ENCODE measurements around the gene RAN.
A peak's percentile ranks its signal among the peaks of the same experiment; 100 is the strongest.
"Not testable (repeated sequence)": the region's sequence is repeated elsewhere in the genome, so short reads cannot be mapped to it uniquely, and the experiment has no call there.

The RAN gene

GRCh38 chr12:130849561-130850417 lies 22.1 kb upstream of the RAN start:
- DNase-seq: no peak

GRCh38 chr12:130850418-130851021 lies 21.3 kb upstream of the RAN start:
- DNase-seq: no peak

- DNase-seq: no peak
Measured at GRCh38 chr12:130856088-130856487, 15.8 kb upstream of the RAN start.

- no peak for DNase-seq
Measured at GRCh38 chr12:130858084-130858483, 13.8 kb upstream of the RAN start.

GRCh38 chr12:130859161-130859560 lies 12.7 kb upstream of the RAN start:
- DNase-seq: no peak

- DNase-seq: no peak
Measured at GRCh38 chr12:130860311-130860710, 11.6 kb upstream of the RAN start.

GRCh38 chr12:130862161-130862560 lies 9.7 kb upstream of the RAN start:
- DNase-seq: no peak

- not testable (repeated sequence) for DNase-seq
Measured at GRCh38 chr12:130862771-130863170, 9.1 kb upstream of the RAN start.

- DNase-seq: no peak
Measured at GRCh38 chr12:130863298-130863697, 8.6 kb upstream of the RAN start.

GRCh38 chr12:130868412-130868811 lies 3.5 kb upstream of the RAN start:
- DNase-seq: no peak

GRCh38 chr12:130870442-130871285 lies 1.2 kb upstream of the RAN start:
- peak in 50 of 51 donors; percentile 8 to 85 (median 54) for DNase-seq

- DNase-seq: peak in 36 of 51 donors; percentile 5 to 77 (median 48)
Measured at GRCh38 chr12:130872179-130873096, 572 bp downstream of the RAN start.

GRCh38 chr12:130873106-130873795 lies 1.4 kb downstream of the RAN start:
- no peak for DNase-seq

- no peak for DNase-seq
Measured at GRCh38 chr12:130873825-130874224, 2.0 kb downstream of the RAN start.

- DNase-seq: no peak
Measured at GRCh38 chr12:130874696-130875095, 2.8 kb downstream of the RAN start.

GRCh38 chr12:130875193-130875592 lies 3.3 kb downstream of the RAN start:
- no peak for DNase-seq

GRCh38 chr12:130875708-130876107 lies 3.8 kb downstream of the RAN start:
- not testable (repeated sequence) for DNase-seq

GRCh38 chr12:130876297-130876696 lies 4.4 kb downstream of the RAN start:
- DNase-seq: no peak

- no peak for DNase-seq
Measured at GRCh38 chr12:130876758-130877157, 4.9 kb downstream of the RAN start.

GRCh38 chr12:130877333-130877732 lies 5.5 kb downstream of the RAN start:
- no peak for DNase-seq
